Activated CD4-positive, alpha-beta T cell treated with anti-CD3 and anti-CD28 coated beads, Interleukin-10, Interleukin-2, amounts not matched to agents 100 ng/mL and 50 ng/mL, durations not matched to agents 16 hours and 8 hours (primary cell): ENCODE measurements around the gene PRRT3.
"Not testable (repeated sequence)": the region's sequence is repeated elsewhere in the genome, so short reads cannot be mapped to it uniquely, and the experiment has no call there.

Source experiments
- DNase-seq: peaks from one replicate; pipeline ENCODE4 v3.0.0-alpha.2; 2020

The PRRT3 gene

GRCh38 chr3:9917820-9918219 lies 34.4 kb downstream of the PRRT3 start:
- DNase-seq: no peak

DNA sequence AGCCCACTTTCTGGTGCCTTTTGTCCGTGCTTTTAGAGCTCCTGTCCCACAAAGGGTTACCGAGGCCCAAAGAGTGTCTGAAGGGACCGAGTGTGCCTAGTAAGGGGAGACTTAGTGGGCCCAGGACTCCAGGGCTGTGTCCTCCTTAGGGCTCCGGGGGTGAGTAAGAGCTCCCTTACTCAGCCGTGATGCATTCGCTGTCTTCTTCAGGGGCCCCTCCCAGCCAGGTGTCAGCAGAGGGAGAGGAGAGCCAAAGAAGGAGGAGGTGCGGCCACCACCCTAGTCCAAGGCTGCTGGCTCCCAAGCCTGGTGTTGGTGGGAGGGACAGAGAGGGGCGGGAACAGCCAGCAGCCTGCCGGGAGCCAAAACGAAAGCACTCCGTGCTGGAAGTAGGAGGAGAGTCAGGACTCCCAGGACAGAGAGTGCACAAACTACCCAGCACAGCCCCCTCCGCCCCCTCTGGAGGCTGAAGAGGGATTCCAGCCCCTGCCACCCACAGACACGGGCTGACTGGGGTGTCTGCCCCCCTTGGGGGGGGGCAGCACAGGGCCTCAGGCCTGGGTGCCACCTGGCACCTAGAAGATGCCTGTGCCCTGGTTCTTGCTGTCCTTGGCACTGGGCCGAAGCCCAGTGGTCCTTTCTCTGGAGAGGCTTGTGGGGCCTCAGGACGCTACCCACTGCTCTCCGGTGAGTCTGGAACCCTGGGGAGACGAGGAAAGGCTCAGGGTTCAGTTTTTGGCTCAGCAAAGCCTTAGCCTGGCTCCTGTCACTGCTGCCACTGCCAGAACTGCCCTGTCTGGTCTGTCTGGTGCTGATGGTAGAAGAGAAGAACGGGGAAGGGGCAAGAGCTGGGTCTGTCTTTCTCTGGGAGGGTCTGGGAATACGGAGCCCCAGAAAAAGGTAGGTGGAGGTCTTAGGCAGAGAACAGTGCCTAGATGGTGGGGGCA lies 35.2 kb downstream of the PRRT3 start, which contains the start of gene IL17RC:
Gene IL17RC, plus strand, starts transcription at position 365 of the 947 bp plus-strand sequence. Its CDS starts 218 bp downstream, at position 583.
- DNase-seq: no peak

DNA sequence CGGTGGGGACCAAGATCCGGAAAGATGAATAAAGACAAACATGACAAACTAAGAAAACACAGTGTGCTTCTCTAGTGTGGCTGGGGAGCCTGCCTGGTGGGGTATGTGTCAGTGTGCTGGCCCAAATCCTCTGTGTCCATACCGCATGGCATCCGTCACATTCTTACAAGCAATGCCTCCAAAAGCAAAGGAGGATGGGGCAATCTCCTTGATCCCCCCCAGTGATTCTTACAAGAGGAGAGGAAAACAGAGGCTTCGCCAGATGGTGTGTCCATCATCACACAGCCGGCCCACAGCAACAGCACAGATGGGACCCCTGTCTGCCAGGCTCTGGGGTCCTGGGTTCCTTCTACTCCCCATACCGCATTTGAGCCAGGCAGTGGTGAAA lies 35.9 kb downstream of the PRRT3 start:
- DNase-seq: no peak

GRCh38 chr3:9915254-9916141 lies 36.7 kb downstream of the PRRT3 start:
- DNase-seq: peak; percentile 41

DNA sequence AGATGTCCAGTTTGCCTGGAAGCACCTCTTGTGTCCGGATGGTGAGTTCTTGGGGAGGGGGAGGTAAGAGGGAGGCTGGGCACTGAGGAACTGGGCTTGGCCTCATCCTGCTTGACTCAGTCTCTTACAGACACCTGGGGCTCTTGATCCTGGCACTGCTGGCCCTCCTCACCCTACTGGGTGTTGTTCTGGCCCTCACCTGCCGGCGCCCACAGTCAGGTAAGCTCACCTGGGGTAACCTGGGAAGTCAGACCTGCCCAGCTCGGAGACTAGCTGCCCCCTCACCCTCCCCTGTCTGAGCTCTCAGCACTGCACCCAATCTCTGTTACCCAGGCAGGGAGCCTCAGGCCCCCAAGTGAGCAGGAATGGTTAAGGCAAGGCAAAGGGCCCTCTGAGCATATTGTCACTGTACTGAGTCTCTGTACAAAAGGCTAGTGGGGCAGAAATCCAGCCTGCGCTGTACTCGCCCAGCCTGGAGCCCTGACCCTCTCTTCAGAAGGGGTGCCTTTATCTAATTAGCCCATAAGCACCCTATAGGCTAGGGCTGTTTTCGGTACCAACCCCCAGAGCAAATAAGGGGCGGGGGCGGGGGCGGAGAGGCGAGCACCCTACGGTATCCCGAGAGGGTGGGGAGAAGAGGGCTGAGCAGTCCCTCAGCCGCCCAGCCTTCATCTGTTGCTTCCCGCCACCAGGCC lies 37.5 kb downstream of the PRRT3 start:
- DNase-seq: no peak

GRCh38 chr3:9914011-9914410 lies 38.2 kb downstream of the PRRT3 start:
- no peak for DNase-seq

- DNase-seq: no peak
Measured at GRCh38 chr3:9913601-9914000, 38.6 kb downstream of the PRRT3 start.

DNA sequence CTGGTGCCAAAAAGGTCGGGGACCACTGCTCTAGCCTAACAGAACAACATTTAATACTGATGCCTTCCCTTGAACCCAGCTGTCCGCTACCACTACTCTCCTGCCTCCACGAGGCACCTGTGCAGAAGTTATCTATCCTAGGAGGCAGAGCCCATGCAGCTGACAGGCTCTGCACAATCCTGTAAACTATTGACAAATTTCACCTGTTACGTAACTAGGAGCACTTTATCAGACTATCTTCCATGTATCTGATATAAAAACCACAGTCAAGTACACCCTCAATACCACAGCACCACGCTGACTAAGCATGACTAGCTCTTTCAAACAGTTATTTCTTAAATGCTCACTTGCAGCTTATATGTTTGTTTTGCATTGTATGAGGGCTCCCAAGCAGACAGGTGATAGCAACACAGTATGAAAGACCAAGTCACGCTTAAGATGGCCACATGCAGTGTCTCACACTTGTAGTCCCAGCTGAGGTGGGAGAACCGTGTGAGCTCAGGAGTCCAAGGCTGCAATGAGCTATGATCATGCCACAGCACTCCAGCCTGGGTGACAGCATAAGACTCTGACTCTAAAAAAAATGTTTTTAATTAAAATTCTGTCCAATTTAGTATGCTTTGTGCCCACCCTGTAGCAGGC lies 39.8 kb downstream of the PRRT3 start:
- DNase-seq: peak; percentile 36

DNA sequence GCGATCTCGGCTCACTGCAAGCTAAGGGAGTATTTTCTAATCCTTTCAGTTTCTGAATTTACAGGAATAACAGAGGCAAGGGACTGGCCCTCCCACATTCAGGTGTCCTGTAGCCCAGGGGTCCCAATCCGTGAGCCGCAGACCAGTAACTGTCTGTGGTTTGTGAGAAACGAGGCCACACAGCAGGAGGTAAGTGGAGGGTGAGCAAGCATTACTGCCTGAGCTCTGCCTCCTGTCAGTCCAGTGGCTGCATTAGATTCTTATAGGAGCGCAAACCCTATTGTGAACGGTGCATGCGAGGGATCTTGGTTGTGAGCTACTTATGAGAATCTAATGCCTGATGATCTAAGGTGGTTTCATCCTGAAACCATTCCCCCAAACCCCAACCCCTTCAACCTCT lies 40.3 kb downstream of the PRRT3 start:
- no peak for DNase-seq

- DNase-seq: no peak
Measured at GRCh38 chr3:9909221-9910013, 42.8 kb downstream of the PRRT3 start.

DNA sequence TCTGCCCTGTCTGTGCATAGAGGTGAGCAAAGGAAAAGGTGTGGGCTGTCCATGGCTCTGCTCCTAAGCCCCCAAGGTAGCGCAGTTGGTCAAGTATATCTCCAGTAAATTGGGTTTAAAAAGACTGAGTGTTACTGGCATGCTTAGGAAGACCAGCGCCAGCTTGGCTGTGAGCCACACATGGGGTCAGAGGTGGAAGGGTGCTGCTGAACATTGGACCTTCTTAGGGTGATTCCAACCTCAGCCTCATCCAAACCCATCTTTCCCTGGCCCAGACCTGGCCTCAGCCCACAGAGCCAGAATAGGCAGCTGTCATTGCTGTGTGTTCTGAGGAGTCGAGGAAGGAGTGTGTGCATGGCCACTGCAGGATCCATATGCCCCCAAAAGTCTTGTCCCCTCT lies 43.9 kb downstream of the PRRT3 start:
- no peak for DNase-seq

DNA sequence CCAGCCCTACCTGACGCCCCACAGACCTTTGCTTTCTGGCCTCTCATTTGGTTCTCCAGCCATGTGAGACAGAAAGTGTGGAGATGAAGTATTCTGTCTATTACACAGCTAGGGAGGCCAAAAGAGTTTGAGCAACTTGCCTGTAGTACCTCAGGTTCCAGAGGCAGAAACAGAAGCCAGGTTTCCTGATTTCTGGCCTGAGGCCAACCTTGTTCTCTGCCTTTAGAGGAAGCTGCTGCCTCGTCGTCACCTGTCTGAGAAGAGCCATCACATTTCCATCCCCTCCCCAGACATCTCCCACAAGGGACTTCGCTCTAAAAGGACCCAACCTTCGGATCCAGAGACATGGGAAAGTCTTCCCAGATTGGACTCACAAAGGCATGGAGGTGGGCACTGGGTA lies 45.7 kb downstream of the PRRT3 start:
- DNase-seq: no peak

GRCh38 chr3:9903904-9904303 lies 48.3 kb downstream of the PRRT3 start:
- DNase-seq: no peak

- no peak for DNase-seq
Measured at GRCh38 chr3:9903238-9903624, 49.0 kb downstream of the PRRT3 start.

GRCh38 chr3:9902372-9903237 lies 49.6 kb downstream of the PRRT3 start, which contains the start of gene IL17RE:
IL17RE (plus strand) TSS chr3:9902848; CDS start chr3:9902933, 85 bp downstream.
- no peak for DNase-seq

DNA sequence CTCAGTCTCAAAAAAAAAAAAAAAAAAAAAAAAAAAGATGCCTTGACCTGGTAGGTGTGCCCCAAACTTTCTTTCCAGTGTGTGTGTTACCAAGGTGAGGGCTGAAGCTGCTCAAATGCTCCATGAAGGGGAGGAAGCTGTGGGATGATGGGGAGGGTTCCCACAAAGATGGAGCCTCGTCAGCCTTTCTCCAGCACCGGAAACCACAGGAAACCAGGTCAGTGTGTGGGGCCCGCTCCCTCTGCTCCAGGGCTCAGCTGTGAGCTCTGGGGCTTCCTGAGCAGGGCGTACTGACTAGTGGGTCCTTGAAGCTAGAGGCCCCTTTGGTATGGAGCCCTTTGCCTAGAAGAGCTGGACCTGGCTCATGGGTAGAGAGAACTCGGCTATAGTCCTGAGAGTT lies 50.2 kb downstream of the PRRT3 start:
- DNase-seq: peak; percentile 66

DNA sequence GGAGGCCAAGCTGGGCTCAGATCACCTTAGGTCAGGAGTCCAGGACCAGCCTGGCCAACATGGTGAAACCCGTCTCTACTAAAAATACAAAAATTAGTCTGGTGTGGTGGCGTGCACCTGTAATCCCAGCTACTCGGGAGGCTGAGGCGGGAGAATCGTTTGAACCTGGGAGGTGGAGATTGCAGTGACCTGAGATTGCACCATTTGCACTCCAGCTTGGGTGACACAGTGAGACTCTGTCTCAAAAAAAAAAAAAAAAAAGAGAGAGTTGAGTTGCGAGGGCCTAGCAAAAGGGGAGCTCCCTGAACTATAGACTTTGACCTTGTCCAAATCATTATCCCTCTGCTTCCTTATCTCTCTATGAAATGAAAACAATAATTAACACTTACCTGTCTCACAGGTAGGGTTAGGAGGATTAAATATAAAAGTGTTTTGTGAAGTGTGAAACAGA lies 51.2 kb downstream of the PRRT3 start:
- not testable (repeated sequence) for DNase-seq

DNA sequence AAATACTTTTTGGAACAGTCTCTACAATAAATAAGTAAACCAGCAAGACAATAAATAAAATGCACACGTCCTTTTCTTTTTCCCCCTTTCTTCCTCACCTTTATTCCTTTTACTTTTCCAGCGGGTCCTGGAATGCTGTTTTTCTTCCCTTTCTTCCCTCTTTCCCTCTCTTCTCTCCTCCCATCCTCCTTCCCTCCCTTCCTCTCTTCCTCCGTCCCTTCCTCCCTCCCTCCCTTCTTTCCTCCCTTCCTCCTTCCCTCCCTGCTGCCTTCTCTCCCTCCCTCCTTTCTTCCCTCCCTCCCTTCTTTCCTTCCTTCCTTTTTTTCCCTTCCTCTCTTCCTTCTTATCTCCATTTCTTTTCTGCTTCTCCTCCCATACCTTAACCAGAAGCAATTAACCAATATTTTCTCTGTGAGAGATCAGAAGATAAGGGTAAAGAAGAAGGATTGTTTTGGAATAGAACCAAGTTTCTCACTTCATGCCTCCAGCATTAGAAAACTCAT lies 52.9 kb downstream of the PRRT3 start:
- no peak for DNase-seq

- no peak for DNase-seq
Measured at GRCh38 chr3:9898467-9899241, 53.6 kb downstream of the PRRT3 start.
